HEK293T (cell line): ENCODE results near the gene PKN1.
"Not testable (repeated sequence)": the region's sequence is repeated elsewhere in the genome, so short reads cannot be mapped to it uniquely, and the experiment has no call there.

Source experiments
- ARNT ChIP-seq: fragments of 450-650 bp; IDR thresholded peaks from 2 replicates; pipeline ENCODE4 v1.6.1; 2017; ENCODE audit warnings: mild to moderate bottlenecking
- BHLHE40 ChIP-seq: fragments of 450-650 bp; IDR thresholded peaks from 2 replicates; pipeline ENCODE4 v1.6.1; 2016; ENCODE audit warnings: mild to moderate bottlenecking, moderate library complexity, borderline replicate concordance
- ELF4 ChIP-seq: fragments of 450-650 bp; IDR thresholded peaks from 2 replicates; pipeline ENCODE4 v1.6.1; 2017; ENCODE audit warnings: antibody characterized with exemption
- FOXK2 ChIP-seq: fragments of 450-650 bp; IDR thresholded peaks from 2 replicates; pipeline ENCODE4 v1.6.1; 2016; ENCODE audit warnings: mild to moderate bottlenecking
- FOXM1 ChIP-seq: fragments of 450-650 bp; IDR thresholded peaks from 2 replicates; pipeline ENCODE4 v1.6.1; 2017; ENCODE audit warnings: mild to moderate bottlenecking, borderline replicate concordance
- HDGF ChIP-seq: fragments of 450-650 bp; IDR thresholded peaks from 2 replicates; pipeline ENCODE4 v1.6.1; 2017; ENCODE audit warnings: antibody characterized with exemption, borderline replicate concordance
- L3MBTL2 ChIP-seq: fragments of 450-650 bp; conservative IDR thresholded peaks from 2 replicates; pipeline ENCODE4 v1.6.1; 2016; ENCODE audit warnings: mild to moderate bottlenecking
- NFRKB ChIP-seq: fragments of 450-650 bp; IDR thresholded peaks from 2 replicates; pipeline ENCODE4 v1.6.1; 2016; ENCODE audit warnings: mild to moderate bottlenecking, moderate library complexity
- PKNOX1 ChIP-seq: fragments of 450-650 bp; IDR thresholded peaks from 2 replicates; pipeline ENCODE4 v1.6.1; 2016
- SP1 ChIP-seq: fragments of 450-650 bp; IDR thresholded peaks from 2 replicates; pipeline ENCODE4 v1.6.1; 2017
- SUZ12 ChIP-seq: fragments of 450-650 bp; IDR thresholded peaks from 2 replicates; pipeline ENCODE4 v1.6.1; 2016; ENCODE audit warnings: mild to moderate bottlenecking
- TARDBP ChIP-seq: fragments of 450-650 bp; IDR thresholded peaks from 2 replicates; pipeline ENCODE4 v1.6.1; 2016
- ZNF384 ChIP-seq: fragments of 450-650 bp; IDR thresholded peaks from 2 replicates; pipeline ENCODE4 v1.6.1; 2016

DNA sequence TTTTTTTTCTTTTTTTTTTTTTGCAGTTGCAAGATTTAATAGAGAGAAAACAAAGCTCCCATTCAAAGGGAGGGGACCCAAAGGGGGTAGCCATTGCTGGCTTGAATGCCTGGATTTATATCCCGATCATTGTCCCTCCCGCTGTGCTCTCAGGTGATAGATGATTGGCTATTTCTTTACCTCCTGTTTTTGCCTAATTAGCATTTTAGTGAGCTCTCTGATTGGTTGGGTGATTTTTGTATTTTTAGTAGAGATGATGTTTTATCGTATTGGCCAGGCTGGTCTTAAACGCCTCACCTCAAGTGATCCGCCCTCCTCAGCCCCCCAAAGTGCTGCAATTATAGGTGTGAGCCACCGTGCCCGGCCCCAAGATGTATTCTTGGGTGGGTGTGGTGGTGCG lies 71.5 kb downstream of the PKN1 start:
- not testable (repeated sequence) for TF ChIP-seq HDGF, FOXM1, SUZ12, BHLHE40, NFRKB, PKNOX1, TARDBP, ELF4, SP1, FOXK2, L3MBTL2, ARNT, ZNF384
